Mucosa of stomach (tissue), 1 donor: Measurements from ENCODE around the gene IL17RD.

Source experiments
- H3K27me3 ChIP-seq: one replicate; pipeline ENCODE4 v1.7.0; 2013; ENCODE audit warnings: mild to moderate bottlenecking, low read length; ENCODE audit not compliant: control insufficient read depth, insufficient read depth
- H3K36me3 ChIP-seq: one replicate; pipeline ENCODE4 v1.7.0; 2013; ENCODE audit warnings: low read length; ENCODE audit not compliant: control insufficient read depth, insufficient read depth
- H3K4me1 ChIP-seq: one replicate; pipeline ENCODE4 v1.7.0; 2013; ENCODE audit warnings: mild to moderate bottlenecking, low read length; ENCODE audit not compliant: control insufficient read depth, insufficient read depth
- H3K4me3 ChIP-seq: one replicate; pipeline ENCODE4 v1.7.0; 2013; ENCODE audit warnings: low read length
- H3K9ac ChIP-seq: one replicate; pipeline ENCODE4 v1.7.0; 2013; ENCODE audit warnings: mild to moderate bottlenecking, low read length, moderate library complexity
- H3K9me3 ChIP-seq: one replicate; pipeline ENCODE4 v1.7.0; 2013; ENCODE audit warnings: mild to moderate bottlenecking, low read length, moderate library complexity; ENCODE audit not compliant: control insufficient read depth
- donor health status: Pancreatic carcinoma.

Gene IL17RD

DNA sequence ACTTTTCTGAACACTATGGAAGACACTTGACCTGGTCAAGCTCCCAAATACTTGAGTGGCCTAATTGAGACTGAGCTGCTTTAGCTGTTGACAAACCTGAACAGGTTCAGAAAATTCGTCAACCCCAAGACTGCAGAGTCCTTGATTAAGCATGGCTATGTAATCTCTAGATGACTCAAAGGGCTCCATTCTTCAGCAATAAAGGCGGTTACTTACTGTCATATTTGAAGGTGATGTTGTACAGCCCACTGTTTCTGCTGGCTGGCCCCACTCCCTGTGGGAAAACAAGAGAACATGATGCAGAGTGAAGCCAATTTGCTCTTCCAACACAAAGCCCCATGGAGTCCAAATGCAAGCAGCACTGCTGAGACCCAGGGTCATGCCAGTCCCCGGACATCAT is 45.1 kb downstream of the IL17RD start:
- H3K9ac ChIP-seq: no peak overlapping the region
- H3K9me3 ChIP-seq: no peaks in the 10 kb centered on the region
- H3K36me3 ChIP-seq: no peaks in the 10 kb centered on the region
- H3K4me3 ChIP-seq: no peak overlapping the region
- no peaks in the 10 kb centered on the region for H3K4me1 ChIP-seq
- no peaks in the 10 kb centered on the region for H3K27me3 ChIP-seq

DNA sequence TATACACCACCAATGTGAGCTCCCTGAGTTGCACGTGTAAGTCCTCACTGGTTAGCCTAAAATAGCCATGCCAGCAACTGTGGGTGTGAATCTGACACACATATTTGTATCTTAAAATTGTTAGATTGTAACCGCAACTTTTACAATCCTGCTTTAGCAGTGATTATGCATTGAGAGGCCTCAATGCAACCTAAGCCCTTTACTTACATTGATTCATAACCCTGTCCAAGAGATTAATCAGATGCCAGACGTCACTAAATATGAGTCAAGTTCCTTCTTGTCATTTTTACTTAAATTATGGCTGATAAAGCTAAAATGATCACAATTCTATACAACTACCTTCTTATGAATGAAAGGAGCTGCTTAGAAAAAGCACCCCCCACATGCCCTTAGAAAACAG is 46.9 kb downstream of the IL17RD start:
- Histone ChIP-seq H3K4me3 (no peak overlapping the region), H3K9ac (no peak overlapping the region), H3K9me3 (no peaks in the 10 kb centered on the region), H3K4me1 (no peaks in the 10 kb centered on the region), H3K36me3 (no peaks in the 10 kb centered on the region), H3K27me3 (no peaks in the 10 kb centered on the region)

DNA sequence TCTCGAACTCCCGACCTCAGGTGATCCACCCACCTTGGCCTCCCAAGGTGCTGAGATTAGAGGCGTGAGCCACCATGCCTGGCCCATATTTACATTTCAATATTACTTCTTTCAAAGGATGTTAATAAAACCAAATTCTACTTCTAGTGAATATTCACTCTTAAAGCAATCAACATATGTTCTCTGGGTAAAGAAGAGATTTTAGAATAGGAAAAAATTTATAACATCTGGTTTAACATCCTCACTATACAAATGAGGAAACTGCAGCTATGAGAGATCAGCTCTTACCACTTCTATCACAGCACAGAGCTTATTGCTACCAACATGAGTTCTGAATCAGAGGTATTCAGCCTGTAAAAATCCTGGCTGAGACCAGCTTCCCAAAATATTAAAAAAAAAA is 48.7 kb downstream of the IL17RD start:
- Histone ChIP-seq H3K27me3 (no peaks in the 10 kb centered on the region), H3K9me3 (no peaks in the 10 kb centered on the region), H3K4me3 (no peak overlapping the region), H3K9ac (no peak overlapping the region), H3K36me3 (no peaks in the 10 kb centered on the region), H3K4me1 (no peaks in the 10 kb centered on the region)

DNA sequence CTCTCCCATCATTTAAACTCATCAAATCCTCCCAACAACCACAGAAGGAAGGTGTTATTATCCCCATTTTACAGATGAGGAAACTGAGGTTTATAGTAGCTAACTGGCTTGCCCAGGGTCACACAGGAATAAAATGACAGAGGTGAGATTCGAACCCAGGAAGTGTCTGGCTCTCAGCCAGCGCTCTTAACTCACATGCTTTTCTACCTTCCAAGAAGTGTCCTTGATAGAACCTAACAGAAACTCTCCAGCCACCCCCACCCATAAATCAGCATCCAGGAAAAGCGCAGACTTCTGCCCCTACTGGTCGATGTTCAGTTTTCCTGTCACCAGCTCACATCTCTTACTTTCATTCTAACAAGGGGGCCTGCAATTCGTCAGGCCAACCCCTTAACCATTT is 52.9 kb downstream of the IL17RD start:
- no peak overlapping the region for H3K4me3 ChIP-seq
- no peaks in the 10 kb centered on the region for H3K27me3 ChIP-seq
- no peaks in the 10 kb centered on the region for H3K36me3 ChIP-seq
- no peaks in the 10 kb centered on the region for H3K9me3 ChIP-seq
- H3K4me1 ChIP-seq: peaks cover 7% of the 10 kb centered on the region
- no peak overlapping the region for H3K9ac ChIP-seq

DNA sequence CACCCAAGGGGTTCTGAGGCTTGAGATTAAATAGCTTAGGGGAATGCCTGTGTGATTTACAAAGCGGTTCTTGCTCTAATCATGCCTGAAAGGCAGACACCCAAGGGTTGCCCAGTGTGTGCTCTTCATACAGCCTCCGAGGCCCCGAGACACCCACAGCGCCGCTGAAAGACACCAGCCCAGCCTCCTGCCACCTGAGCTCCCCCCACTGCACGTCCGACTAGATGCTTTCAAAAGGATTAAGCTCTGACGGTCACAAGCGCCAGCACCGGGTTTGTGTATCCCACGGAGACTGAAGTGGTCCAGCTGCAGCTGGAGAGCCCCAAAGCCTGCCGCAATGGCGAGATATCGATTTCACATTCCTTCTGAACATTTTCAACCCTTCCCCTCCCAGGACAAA is 54.4 kb downstream of the IL17RD start:
- Histone ChIP-seq H3K9ac (no peak overlapping the region), H3K36me3 (no peaks in the 10 kb centered on the region), H3K9me3 (no peaks in the 10 kb centered on the region)

DNA sequence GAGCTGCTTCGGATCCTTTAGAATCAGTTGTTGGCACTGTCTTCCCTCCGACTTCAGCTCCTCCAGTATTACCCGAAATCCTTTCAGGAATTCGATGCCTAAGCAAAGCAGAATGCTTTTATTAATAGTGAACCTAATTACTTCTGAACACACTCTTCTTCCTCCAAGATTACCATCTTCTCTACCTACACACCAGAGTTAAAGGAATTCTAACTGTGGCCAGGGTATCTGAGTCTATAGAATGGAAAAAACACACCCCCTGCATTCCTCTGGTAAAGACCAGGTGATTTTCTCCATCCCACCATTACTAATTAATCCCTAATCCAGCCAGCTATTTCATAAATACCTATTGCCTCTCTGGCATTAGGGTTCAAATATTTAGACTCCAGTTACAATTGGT is 54.9 kb downstream of the IL17RD start:
- peaks cover 7% of the 10 kb centered on the region for H3K4me1 ChIP-seq
- no peaks in the 10 kb centered on the region for H3K9me3 ChIP-seq
- no peak overlapping the region for H3K4me3 ChIP-seq
- no peaks in the 10 kb centered on the region for H3K36me3 ChIP-seq
- H3K9ac ChIP-seq: no peak overlapping the region
- H3K27me3 ChIP-seq: no peaks in the 10 kb centered on the region

More for the DNA sequence above, 54.4 kb downstream of the IL17RD start:
- H3K27me3 ChIP-seq: no peaks in the 10 kb centered on the region
- no peak overlapping the region for H3K4me3 ChIP-seq
- H3K4me1 ChIP-seq: peaks cover 7% of the 10 kb centered on the region

DNA sequence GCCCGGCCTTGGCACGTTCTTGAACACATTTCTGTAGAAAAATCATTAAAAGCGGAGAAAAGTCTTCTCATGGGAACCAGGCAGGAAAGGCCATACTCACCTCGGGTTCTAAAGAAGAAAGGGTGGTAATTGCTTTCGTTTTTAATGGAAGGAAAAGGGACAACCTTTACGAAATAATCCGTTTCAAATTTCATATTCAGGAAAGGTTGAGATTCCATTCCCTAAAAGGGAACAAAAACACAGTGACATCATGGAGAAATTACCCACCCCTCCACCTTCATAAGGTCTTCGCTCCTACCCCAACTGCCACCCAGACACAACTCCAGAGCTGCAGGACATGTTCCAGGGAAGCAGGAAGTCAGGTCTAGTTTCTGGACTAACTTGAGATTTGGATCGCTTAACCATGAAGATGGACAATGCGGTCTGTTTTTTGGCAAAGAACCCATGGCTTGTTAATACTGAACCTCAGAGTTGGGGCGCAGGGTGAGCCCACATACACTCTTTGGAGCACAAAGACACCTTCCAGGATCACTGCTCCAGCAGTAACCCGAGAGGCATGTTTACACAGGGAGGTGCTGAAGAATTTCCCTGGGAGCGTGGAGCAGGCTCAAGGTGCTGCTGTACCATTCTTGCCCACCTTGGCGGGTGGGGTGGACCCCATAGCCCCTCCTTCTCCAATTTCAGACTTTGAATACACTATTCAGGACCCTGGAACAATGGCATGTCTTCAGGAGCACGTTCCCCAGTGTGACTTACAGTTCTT is 55.5 kb downstream of the IL17RD start:
- Histone ChIP-seq H3K4me3 (peak overlapping the region; percentile 9), H3K27me3 (no peaks in the 10 kb centered on the region)

DNA sequence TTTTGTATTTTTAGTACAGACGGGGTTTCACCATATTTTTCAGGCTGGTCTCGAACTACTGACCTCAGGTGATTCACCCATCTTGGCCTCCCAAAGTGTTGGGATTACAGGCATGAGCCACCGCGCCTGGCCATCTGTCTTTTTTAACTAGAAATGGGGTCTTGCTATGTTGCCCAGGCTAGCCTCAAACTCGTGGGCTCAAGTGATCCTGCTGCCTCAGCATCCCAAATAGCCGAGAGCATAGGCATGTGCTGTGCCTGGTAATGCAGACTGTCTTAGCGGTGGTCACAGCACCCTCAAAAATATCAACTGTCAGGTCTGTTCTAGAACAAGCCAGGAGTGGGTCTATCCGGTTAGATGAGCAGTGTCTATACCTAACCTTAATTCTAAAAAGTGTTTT is 56.5 kb downstream of the IL17RD start:
- H3K4me3 ChIP-seq: no peak overlapping the region
- no peak overlapping the region for H3K9ac ChIP-seq
- H3K4me1 ChIP-seq: peaks cover 7% of the 10 kb centered on the region
- H3K27me3 ChIP-seq: no peaks in the 10 kb centered on the region
- H3K9me3 ChIP-seq: no peaks in the 10 kb centered on the region
- H3K36me3 ChIP-seq: no peaks in the 10 kb centered on the region

More for the DNA sequence above, 55.5 kb downstream of the IL17RD start:
- peaks cover 7% of the 10 kb centered on the region for H3K4me1 ChIP-seq
- H3K9me3 ChIP-seq: no peaks in the 10 kb centered on the region
- peak overlapping the region; percentile 12 for H3K9ac ChIP-seq
- H3K36me3 ChIP-seq: no peaks in the 10 kb centered on the region

DNA sequence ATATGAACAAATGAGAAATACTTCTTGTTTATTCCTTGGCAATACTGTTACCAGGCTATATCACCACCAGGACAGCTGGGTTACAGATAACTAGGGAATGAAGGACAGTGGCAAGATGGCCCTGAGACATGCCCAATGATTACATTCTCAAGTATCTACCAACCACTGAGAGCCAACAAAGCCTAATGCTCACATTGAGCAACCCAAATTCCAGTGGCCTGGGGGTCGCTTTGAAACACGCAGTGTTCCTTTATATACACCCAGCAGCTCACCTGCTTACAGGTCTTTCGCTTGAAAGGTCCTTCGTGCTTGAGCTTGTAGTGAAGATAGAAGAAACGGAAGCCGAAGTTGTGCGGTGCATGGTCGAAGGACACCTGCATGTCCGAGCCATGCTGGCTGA is 59.6 kb downstream of the IL17RD start:
- Histone ChIP-seq H3K9me3 (no peaks in the 10 kb centered on the region), H3K4me3 (no peak overlapping the region), H3K9ac (no peak overlapping the region), H3K4me1 (peaks cover 7% of the 10 kb centered on the region), H3K27me3 (no peaks in the 10 kb centered on the region), H3K36me3 (no peaks in the 10 kb centered on the region)

DNA sequence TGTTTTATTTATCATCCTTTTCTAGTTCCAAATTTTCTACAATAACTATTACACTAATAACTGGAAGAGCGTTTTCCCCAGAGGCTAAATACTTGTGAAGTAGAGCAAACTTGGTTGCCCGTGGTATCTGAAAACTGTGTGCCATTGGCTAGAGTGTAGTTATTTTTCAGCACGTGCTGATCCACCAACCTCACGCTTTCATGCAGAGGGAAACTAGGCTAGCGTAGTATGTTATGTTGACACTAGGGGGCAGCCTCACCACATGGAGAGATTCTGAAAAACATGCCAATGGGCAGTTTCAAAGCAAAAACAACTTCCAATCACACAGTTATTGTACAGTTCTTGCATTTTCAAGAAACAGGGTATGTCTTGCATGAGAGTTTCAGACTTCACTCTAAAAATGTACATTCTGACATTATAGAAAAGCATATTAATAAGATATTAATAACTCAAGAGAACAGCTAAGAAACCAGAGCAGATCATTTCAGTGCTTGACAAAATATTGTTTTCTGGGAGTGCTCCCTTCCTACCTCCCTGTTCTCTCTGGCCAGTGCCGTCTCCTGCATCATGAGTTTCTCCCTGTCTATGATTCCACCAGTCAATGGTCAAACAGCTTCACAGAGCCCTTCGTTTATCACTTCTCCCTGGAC is 65.0 kb downstream of the IL17RD start:
- no peaks in the 10 kb centered on the region for H3K9me3 ChIP-seq
- H3K4me1 ChIP-seq: no peaks in the 10 kb centered on the region
- no peaks in the 10 kb centered on the region for H3K36me3 ChIP-seq
- H3K27me3 ChIP-seq: no peaks in the 10 kb centered on the region
- no peak overlapping the region for H3K4me3 ChIP-seq
- H3K9ac ChIP-seq: no peak overlapping the region

DNA sequence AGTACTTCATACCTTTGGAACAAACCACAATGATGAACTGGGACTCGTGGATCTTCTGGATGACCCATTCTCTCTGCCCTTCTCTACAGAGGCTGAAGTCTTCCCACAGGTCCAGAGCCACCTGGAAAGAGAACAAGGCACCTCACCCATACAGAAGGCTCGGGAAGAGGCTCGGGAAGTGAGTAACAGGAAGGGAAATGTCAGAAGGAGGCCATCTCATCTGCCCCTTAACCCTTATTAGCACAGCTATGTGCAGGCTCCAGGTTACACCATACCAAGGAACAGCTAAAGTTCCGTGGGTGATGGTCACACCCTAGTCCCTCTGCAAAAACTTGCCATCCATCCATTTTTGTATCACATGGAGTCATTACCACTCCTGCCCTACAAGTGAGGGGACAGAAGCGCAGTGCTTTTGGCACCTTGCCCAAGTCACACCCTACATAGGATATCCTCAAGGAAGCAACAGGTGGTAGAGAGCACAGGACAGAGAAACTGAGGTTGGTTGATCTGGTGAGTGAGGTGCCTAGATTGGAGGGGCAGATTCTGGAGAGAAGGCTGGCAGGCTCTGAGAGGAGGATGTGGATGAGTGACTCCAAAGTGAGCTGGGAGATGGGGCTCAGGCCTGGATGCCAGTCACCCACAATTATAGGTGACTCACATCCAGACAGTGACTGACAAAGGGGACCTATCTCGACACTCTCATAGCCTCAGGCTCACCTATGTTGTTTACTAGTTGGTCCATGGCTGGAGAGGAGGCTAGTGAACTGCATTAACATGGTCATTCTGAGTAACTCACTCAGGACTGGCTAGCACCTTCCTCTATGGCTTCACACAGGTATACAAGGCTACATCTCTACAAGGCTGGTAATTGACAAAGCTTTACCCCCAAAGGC is 66.5 kb downstream of the IL17RD start:
- Histone ChIP-seq H3K36me3 (no peaks in the 10 kb centered on the region), H3K4me3 (no peak overlapping the region), H3K4me1 (no peaks in the 10 kb centered on the region), H3K27me3 (no peaks in the 10 kb centered on the region), H3K9me3 (no peaks in the 10 kb centered on the region), H3K9ac (no peak overlapping the region)

DNA sequence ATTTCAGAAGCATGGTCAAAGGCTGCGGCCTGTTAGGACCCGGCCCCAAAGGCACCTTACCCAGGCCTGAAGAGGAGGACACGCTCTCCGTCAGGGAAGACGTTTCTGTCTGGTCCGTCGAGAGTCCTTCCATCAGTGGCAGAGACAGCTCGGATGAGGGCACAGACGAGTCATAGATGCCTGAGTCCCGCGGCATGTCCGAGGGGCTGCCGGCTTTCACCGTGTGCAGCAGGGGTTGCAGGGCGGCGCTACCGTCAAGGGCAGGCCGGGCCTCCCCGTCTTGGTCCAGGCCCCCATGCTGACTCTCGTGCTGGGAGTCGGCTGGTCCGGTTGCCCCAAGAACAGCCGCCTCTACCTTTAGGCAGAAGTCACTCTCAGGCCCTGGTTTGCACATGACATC is 67.6 kb downstream of the IL17RD start:
- Histone ChIP-seq H3K36me3 (no peaks in the 10 kb centered on the region), H3K4me3 (no peak overlapping the region), H3K9me3 (no peaks in the 10 kb centered on the region), H3K4me1 (no peaks in the 10 kb centered on the region), H3K27me3 (no peaks in the 10 kb centered on the region), H3K9ac (no peak overlapping the region)
